GM10248 (cell line): ENCODE measurements around the gene KRTAP9-9.
"Not testable (repeated sequence)": the region's sequence is repeated elsewhere in the genome, so short reads cannot be mapped to it uniquely, and the experiment has no call there.

Experiments used
- CTCF ChIA-PET: fragments of 300-600 bp; sonication (Branson Sonifier 250); formaldehyde crosslinking; extraction: SDS; loops from one replicate; lab custom pipeline; 2021; ENCODE audit warnings: antibody characterized with exemption; lab: Yijun Ruan, JAX
- POLR2A ChIA-PET: fragments of 350-650 bp; sonication (Branson Sonifier 250); formaldehyde crosslinking; extraction: SDS; loops from one replicate; lab custom pipeline; 2020; ENCODE audit warnings: antibody characterized with exemption; lab: Yijun Ruan, JAX
- DNase-seq: peaks from one replicate; pipeline ENCODE4 v3.0.0; 2012; ENCODE audit errors: extremely low spot score
- TF ChIP-seq, protein P1 (sequence below): IDR thresholded peaks from 2 replicates; pipeline ENCODE4 v1.5.1; 2012; ENCODE audit warnings: mild to moderate bottlenecking, low read depth; ENCODE audit errors: extremely low read depth, missing control alignments, control extremely low read depth

The KRTAP9-9 gene

DNA sequence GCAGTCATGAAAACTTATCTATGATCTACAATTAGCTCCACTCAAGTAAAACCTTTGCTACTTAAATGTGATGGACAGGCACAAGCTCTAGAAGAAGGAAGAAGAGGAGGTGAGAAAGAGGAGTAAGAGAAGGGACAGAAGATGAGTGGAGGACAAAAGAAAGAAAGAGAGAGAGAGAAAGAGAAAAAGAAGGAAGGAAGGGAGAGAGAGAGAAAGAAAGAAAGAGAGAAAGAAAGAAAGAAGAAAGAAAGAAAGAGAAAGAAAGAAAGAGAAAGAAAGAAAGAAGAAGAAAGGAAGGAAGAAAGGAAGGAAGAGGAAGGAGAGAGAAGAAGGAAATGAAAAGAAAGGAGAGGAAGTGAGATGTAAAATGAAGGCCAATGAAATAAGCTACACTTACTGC is 25.1 kb upstream of the KRTAP9-9 start:
- CTCF ChIA-PET: no interaction called here
- TF ChIP-seq, protein P1, sequence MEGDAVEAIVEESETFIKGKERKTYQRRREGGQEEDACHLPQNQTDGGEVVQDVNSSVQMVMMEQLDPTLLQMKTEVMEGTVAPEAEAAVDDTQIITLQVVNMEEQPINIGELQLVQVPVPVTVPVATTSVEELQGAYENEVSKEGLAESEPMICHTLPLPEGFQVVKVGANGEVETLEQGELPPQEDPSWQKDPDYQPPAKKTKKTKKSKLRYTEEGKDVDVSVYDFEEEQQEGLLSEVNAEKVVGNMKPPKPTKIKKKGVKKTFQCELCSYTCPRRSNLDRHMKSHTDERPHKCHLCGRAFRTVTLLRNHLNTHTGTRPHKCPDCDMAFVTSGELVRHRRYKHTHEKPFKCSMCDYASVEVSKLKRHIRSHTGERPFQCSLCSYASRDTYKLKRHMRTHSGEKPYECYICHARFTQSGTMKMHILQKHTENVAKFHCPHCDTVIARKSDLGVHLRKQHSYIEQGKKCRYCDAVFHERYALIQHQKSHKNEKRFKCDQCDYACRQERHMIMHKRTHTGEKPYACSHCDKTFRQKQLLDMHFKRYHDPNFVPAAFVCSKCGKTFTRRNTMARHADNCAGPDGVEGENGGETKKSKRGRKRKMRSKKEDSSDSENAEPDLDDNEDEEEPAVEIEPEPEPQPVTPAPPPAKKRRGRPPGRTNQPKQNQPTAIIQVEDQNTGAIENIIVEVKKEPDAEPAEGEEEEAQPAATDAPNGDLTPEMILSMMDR: no peak
- POLR2A ChIA-PET: no interaction called here
- no peak for DNase-seq

DNA sequence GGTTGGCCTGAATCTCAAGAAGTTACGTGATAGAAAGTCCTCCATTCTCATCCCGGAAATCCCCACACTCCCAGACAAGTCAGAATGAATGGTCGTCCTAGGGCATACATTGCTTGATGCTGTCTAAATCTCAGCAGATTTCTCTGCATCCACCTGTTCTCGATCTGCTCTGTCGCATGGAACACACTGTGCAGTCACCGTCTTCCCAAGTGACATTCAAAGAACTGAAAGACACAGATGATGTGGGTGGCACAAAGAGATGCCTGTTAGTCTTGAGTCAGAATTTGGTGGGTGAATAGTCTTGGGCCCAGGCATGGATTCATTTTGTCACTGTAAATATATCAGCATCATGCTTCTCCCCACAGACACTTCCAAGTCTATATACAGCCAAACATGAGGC is 23.5 kb upstream of the KRTAP9-9 start:
- no peak for DNase-seq
- TF ChIP-seq, protein P1: no peak
- CTCF ChIA-PET: no interaction called here
- POLR2A ChIA-PET: no interaction called here

DNA sequence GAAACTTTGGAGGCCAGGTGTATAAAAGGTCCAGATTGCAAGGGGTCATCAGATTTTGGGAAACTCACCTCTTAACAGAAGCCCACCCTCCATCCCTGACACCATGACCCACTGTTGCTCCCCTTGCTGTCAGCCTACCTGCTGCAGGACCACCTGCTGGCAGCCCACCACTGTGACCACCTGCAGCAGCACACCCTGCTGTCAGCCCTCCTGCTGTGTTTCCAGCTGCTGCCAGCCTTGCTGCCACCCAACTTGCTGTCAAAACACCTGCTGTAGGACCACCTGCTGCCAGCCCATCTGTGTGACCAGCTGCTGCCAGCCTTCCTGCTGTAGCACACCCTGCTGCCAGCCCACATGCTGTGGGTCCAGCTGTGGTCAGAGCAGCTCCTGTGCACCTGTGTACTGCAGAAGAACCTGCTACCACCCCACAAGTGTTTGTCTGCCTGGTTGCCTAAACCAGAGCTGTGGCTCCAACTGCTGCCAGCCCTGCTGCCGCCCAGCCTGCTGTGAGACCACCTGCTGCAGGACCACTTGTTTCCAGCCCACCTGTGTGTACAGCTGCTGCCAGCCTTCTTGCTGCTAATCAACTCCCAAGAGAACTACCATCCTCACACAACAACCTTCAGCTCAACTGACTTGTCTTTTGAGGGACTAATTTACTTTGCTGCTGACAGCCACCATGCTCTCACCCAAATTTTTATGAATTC is 22.6 kb upstream of the KRTAP9-9 start, which contains the start of gene KRTAP9-3:
KRTAP9-3 (plus strand) TSS at position 51 of the 707 bp plus-strand sequence; CDS start at position 104, 53 bp downstream.
- DNase-seq, CTCF ChIA-PET, POLR2A ChIA-PET: not testable (repeated sequence)

DNA sequence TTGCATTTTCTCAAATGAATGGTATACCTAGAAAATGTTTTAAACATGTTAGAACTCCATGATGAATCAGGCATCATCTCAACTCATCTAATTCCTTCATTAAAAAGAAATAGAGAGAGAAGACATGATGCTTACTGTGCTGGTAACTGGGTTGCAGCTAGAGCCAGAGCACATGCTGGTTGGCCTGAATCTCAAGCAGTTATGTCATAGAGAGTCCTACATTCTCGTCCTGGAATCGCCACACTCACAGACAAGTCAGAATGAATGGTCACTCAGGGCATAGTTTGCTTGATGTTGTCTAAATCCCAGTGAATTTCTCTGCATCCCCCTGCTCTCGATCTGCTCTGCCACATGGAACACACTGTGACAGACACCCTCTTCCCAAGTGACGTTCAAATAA is 18.1 kb upstream of the KRTAP9-9 start:
- CTCF ChIA-PET, POLR2A ChIA-PET, DNase-seq: not testable (repeated sequence)

DNA sequence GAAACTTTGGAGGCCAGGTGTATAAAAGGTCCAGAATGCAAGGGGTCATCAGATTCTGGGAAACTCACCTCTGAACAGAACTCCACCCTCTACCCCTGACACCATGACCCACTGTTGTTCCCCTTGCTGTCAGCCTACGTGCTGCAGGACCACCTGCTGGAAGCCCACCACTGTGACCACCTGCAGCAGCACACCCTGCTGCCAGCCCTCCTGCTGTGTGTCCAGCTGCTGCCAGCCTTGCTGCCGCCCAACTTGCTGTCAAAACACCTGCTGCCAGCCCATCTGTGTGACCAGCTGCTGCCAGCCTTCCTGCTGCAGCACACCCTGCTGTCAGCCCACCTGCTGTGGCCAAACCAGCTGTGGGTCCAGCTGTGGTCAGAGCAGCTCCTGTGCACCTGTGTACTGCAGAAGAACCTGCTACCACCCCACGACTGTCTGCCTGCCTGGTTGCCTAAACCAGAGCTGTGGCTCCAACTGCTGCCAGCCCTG is 17.2 kb upstream of the KRTAP9-9 start, which contains the start of gene KRTAP9-8:
KRTAP9-8 (plus strand) TSS at position 51 of the 489 bp plus-strand sequence; CDS start at position 104, 53 bp downstream.
- DNase-seq, CTCF ChIA-PET, POLR2A ChIA-PET: not testable (repeated sequence)

DNA sequence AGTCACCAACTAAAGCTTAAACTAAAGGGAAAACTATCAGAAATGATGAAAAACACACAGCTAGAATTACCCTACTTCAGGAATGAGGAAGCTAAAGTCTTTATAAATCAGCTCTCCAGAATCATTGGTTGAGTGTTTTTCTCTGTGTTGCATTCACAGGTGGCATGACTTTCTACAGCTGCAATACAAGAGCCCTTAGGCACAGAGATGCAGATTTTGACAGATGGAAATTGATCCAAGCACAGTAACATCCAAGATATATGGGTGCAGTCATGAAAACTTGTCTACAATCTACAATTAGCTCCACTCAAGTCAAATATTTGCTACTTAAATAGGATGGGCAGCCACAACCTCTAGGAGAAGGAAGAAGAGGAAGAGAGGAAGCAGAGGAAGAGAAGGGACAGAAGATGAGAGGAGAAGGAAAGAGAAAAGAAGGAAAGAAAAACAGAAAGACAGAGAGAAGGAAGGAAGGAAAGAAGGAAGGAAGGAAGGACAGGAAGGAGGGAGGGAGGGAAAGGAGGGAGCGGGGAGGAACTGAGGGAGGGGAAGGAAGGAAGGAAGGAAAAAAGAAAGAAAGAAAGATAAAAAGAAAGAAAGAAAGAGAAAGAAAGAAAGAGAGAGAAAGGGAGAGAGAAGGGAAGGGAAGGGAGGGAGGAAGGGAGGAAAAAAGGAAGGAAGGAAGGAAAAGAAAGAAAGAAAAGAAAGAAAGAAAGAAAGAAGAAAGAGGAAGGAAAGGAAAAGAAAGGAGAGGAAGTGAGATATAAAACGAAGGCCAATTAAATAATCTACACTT is 8.0 kb upstream of the KRTAP9-9 start:
- DNase-seq, CTCF ChIA-PET, POLR2A ChIA-PET: not testable (repeated sequence)

DNA sequence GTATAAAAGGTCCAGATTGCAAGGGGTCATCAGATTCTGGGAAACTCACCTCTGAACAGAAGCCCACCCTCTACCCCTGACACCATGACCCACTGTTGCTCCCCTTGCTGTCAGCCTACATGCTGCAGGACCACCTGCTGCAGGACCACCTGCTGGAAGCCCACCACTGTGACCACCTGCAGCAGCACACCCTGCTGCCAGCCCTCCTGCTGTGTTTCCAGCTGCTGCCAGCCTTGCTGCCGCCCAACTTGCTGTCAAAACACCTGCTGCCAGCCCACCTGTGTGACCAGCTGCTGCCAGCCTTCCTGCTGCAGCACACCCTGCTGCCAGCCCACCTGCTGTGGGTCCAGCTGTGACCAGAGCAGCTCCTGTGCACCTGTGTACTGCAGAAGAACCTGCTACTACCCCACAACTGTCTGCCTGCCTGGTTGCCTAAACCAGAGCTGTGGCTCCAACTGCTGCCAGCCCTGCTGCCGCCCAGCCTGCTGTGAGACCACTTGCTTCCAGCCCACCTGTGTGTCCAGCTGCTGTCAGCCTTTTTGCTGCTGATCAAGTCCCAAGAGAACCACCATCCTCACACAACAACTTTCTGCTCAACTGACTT is 5.4 kb upstream of the KRTAP9-9 start, which contains the start of gene KRTAP9-4:
KRTAP9-4 (plus strand) TSS at position 51 of the 604 bp plus-strand sequence; CDS start at position 85, 34 bp downstream.
- POLR2A ChIA-PET, DNase-seq, CTCF ChIA-PET: not testable (repeated sequence)

DNA sequence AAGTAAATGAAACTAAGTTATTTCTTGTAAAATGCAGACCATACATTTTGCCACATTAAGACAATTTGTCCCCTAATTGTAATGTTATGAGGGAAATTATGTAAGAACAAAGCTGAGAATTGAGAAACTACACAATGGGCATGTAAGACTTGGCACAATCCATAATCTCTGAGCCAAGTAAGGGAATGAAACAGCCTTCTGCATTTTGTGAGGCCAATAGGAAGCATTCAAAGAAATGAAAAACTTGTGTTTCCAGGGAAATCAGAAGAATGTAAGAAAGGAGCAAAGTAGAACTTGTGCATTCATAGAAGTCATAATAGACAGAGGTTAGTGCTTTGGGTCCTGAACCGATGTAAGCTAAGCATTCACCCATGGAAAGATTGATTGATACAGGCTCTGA is 3.9 kb upstream of the KRTAP9-9 start:
- CTCF ChIA-PET: no interaction called here
- DNase-seq: peak; percentile 0
- POLR2A ChIA-PET: no interaction called here
- TF ChIP-seq, protein P1: no peak

DNA sequence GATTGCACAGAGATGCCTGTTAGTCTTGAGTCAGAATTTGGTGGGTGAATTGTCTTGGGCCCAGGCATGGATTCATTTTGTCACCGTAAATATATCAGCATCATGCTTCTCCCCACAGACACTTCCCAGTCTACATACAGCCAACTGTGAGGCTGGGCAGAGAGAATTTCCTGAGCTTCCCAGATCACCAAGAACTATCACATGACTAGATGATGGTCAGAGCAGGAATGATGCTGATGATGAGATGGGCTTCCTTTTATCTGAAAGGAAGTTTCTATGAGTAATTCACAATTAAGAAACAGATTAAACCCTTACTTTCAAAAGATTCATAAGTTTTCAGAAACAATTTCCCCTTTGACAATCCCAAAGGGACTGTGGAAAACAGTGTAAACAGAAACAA is 323 bp upstream of the KRTAP9-9 start:
- TF ChIP-seq, protein P1: no peak
- POLR2A ChIA-PET: no interaction called here
- CTCF ChIA-PET: no interaction called here
- DNase-seq: peak; percentile 1
